ENCODE data around the gene PER2. TPM values are rescaled to one million over a fixed set of nuclear protein-coding genes. Genes with fewer than 3 reads are reported as not detected.
A peak's percentile ranks its signal among the peaks of the same experiment; 100 is the strongest.

Gene PER2
- total and polyA plus RNA-seq, 3 experiments from 2014 or later, result 4.3 to 14.2 (median 12.9) TPM

DNA sequence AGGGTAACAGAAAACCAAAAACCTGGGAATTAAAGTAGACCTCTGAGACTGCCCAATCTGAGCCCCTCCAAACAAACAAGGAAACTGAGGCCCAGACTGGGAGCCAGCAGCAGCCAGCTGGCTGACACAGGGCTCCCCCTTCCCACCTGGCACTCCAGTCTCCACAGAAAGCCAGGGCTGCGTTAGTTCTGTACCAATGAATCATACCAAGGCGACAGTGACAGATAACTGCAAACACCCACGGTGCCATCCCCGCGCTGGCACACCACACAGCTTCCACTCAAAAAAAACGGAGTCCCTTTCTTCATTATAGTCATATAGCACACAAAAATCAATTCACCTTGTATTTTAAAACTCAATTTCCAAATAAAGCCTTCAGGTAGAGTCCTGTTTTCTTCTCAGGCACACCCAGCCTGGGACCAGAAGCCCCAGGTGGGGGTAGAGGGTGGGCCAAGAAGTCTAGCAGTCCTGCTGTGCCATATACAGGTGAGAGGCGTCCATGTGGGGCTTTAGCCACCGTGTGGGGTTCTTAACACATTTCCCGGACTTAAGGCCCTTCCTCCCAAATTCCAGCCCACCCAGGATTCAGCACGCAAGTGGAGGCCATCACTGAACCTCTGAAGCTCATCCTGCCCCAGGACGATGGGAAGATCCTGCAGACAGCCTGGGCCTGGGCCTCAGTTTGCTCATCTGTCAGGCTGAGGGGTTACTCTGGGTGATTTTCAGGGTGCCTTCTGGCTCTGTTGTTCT is 1.2 kb downstream of the PER2 start:
- H3K4me1 ChIP-seq (ENCODE audit: insufficient read depth, low read length), result peaks cover 23% of the 10 kb centered on the region
- no peaks in the 10 kb centered on the region for H3K36me3 ChIP-seq (ENCODE audit: insufficient read depth, low read length)
- peak overlapping the region; percentile 91 for H3K27ac ChIP-seq (ENCODE audit: low read depth, low read length)
- DNase-seq, result peak in 1 of 5 donors; percentile 37
- ChIA-PET CTCF (no interaction called here), POLR2A (no interaction called here)
- Mint-ChIP-seq H3K27me3 (no peaks in the 10 kb centered on the region), H3K36me3 (peaks cover 0 to 5% (median 0%) of the 10 kb centered on the region in 3 donors), H3K4me3 (peak overlapping the region; percentile 77 to 91 (median 81)), H3K4me1 (peaks cover 41 to 60% (median 43%) of the 10 kb centered on the region in 3 donors), H3K27ac (peak overlapping the region; percentile 82 to 93 (median 88)), H3K9me3 (no peaks in the 10 kb centered on the region)
- H3K27me3 ChIP-seq (ENCODE audit: insufficient read depth, low read length, poor library complexity, severe bottlenecking), result no peaks in the 10 kb centered on the region
- H3K9me3 ChIP-seq (ENCODE audit: low read length), result no peaks in the 10 kb centered on the region
- peak overlapping the region; percentile 84 for H3K4me3 ChIP-seq (ENCODE audit: low read length)

DNA sequence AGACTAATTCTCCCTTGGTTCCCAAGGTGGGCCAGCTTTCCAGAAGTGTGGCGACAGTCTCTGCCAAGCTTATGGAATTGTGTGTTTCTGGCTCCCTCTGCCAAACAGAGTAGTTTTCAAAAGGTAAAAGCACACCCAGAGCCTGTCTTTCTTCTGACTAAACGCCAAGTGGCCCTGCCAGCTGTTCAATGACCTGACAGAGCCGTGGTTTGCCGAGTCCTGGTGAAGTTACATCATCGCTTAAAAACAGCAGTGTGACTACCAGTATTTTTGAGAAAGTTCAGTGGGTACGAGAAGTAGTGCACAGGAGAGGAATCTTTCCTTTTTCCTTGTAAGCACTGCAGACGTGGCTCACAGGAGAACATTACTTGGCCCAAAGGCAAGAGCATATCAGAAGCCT is 1.9 kb downstream of the PER2 start:
- H3K9me3 Mint-ChIP-seq, result no peaks in the 10 kb centered on the region
- peaks cover 41 to 66% (median 43%) of the 10 kb centered on the region in 3 donors for H3K4me1 Mint-ChIP-seq
- peak overlapping the region in 6 of 8 donors; percentile 82 to 93 (median 88) for H3K27ac Mint-ChIP-seq
- no peaks in the 10 kb centered on the region for H3K36me3 ChIP-seq (ENCODE audit: insufficient read depth, low read length)
- peak in 1 of 5 donors; percentile 41 for DNase-seq
- POLR2A ChIA-PET, result no interaction called here
- H3K4me1 ChIP-seq (ENCODE audit: insufficient read depth, low read length), result peaks cover 23% of the 10 kb centered on the region
- no peaks in the 10 kb centered on the region for H3K27me3 ChIP-seq (ENCODE audit: insufficient read depth, low read length, poor library complexity, severe bottlenecking)
- H3K27me3 Mint-ChIP-seq, result no peaks in the 10 kb centered on the region
- H3K4me3 Mint-ChIP-seq, result peak overlapping the region; percentile 77 to 91 (median 81)
- no peak overlapping the region for H3K4me3 ChIP-seq (ENCODE audit: low read length)
- no peaks in the 10 kb centered on the region for H3K9me3 ChIP-seq (ENCODE audit: low read length)
- CTCF ChIA-PET, result interaction anchor here (2.6 kb wide), 1 partner anchor 24 kb away, joined by 7 read pairs; no protein-coding TSS in a partner anchor
- peaks cover 0 to 5% (median 0%) of the 10 kb centered on the region in 3 donors for H3K36me3 Mint-ChIP-seq
- H3K27ac ChIP-seq (ENCODE audit: low read depth, low read length), result no peak overlapping the region

DNA sequence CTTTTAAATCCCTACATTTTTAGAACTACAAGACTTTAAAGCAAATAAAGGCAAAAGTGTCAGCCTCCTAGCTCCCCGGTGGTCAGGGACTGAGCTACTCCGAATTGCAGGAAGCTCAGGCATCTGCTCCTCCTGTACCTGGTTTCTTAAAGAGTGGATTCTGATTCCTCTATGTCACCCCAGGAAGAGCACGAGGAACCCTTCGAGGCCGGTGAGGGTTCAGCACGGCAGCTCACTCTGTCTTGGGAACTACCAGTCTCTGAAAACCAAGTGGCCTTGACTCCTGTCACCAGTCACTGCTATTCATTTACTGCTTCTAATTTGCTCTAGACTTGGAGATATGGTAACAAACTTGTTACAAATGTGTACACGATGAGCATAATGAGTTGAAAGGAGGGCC is 2.3 kb downstream of the PER2 start:
- no peaks in the 10 kb centered on the region for H3K9me3 ChIP-seq (ENCODE audit: low read length)
- Mint-ChIP-seq H3K27me3 (no peaks in the 10 kb centered on the region), H3K4me3 (peak overlapping the region in 2 of 7 donors; percentile 78 to 89), H3K36me3 (peaks cover 0 to 5% (median 0%) of the 10 kb centered on the region in 3 donors), H3K9me3 (no peaks in the 10 kb centered on the region), H3K4me1 (peaks cover 41 to 70% (median 43%) of the 10 kb centered on the region in 3 donors), H3K27ac (peak overlapping the region in 3 of 8 donors; percentile 82 to 91 (median 88))
- peaks cover 23% of the 10 kb centered on the region for H3K4me1 ChIP-seq (ENCODE audit: insufficient read depth, low read length)
- ChIA-PET CTCF (interaction anchor here (2.6 kb wide), 1 partner anchor 23 kb away, joined by 7 read pairs; no protein-coding TSS in a partner anchor), POLR2A (no interaction called here)
- no peak for DNase-seq
- H3K4me3 ChIP-seq (ENCODE audit: low read length), result no peak overlapping the region
- no peaks in the 10 kb centered on the region for H3K27me3 ChIP-seq (ENCODE audit: insufficient read depth, low read length, poor library complexity, severe bottlenecking)
- H3K36me3 ChIP-seq (ENCODE audit: insufficient read depth, low read length), result no peaks in the 10 kb centered on the region
- H3K27ac ChIP-seq (ENCODE audit: low read depth, low read length), result no peak overlapping the region

DNA sequence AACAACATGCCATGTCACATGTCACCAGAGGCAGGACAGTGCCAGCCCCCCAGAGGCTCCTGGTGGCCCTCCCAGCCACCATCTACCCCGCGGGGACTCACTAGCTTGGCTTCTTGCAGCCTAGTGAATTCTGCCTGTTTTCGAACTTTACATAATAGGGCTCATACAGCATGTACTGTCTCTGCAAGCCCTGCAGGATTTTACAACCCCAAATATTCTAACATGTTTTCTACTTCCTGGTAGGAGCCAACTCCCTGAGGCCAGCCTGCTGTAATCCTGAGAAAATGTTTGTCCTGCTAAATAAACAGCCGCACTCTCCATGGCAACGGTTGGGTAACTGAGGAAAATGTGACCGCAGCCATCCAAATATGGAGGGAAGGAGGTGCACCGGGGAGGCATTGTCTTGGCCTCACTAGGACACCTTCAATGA is 2.7 kb downstream of the PER2 start:
- no peak overlapping the region for H3K27ac ChIP-seq (ENCODE audit: low read depth, low read length)
- ChIA-PET POLR2A (no interaction called here), CTCF (interaction anchor here (1.1 to 2.6 kb wide), 2 partner anchors 23 to 363 kb away, joined by 3 to 7 read pairs; no protein-coding TSS in a partner anchor)
- peaks cover 23% of the 10 kb centered on the region for H3K4me1 ChIP-seq (ENCODE audit: insufficient read depth, low read length)
- H3K27me3 ChIP-seq (ENCODE audit: insufficient read depth, low read length, poor library complexity, severe bottlenecking), result no peaks in the 10 kb centered on the region
- no peak overlapping the region for H3K4me3 ChIP-seq (ENCODE audit: low read length)
- no peaks in the 10 kb centered on the region for H3K9me3 ChIP-seq (ENCODE audit: low read length)
- Mint-ChIP-seq H3K27me3 (no peaks in the 10 kb centered on the region), H3K9me3 (no peaks in the 10 kb centered on the region), H3K4me3 (peak overlapping the region in 1 of 7 donors; percentile 39), H3K36me3 (peaks cover 0 to 5% (median 0%) of the 10 kb centered on the region in 3 donors), H3K4me1 (peaks cover 41 to 69% (median 44%) of the 10 kb centered on the region in 3 donors), H3K27ac (peak overlapping the region in 2 of 8 donors; percentile 55 to 88)
- DNase-seq, result no peak
- H3K36me3 ChIP-seq (ENCODE audit: insufficient read depth, low read length), result no peaks in the 10 kb centered on the region

DNA sequence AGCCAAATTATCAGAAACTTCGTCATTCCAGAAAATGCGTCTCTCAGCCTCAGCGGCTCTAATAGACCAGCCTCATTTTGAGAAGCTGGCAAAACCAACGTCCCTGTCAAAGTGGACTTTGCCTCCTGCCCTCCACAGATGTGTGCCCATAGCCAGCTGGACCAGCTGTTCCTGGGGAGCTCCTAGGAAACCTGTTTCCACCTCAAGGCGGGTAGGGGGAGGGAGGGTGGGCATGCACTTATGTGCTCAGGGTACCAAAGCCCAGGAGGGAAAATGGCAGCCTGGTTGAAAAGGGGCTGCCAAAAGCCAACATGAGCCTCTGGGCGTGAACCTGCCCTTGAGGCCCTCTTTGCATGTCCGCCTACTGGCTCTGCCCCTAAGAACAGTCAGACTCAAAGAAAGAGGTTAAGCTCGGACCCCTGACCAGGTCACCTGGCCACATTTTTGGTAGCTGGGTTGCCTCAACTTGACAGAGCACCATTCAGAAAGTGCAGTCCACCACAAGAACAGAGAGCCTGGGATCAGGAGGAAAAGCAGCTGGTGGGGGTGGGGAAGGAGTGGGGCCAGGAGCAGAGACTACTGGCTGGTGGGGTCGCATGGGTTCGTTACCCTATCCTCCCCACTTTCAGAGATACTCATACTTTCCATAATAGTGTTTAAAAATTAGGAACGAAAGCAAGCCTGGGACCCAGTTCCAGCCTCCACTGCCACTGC is 3.5 kb downstream of the PER2 start:
- Histone ChIP-seq H3K4me1 (ENCODE audit: insufficient read depth, low read length) (peaks cover 20% of the 10 kb centered on the region), H3K27ac (ENCODE audit: low read depth, low read length) (no peak overlapping the region), H3K36me3 (ENCODE audit: insufficient read depth, low read length) (no peaks in the 10 kb centered on the region), H3K27me3 (ENCODE audit: insufficient read depth, low read length, poor library complexity, severe bottlenecking) (no peaks in the 10 kb centered on the region), H3K9me3 (ENCODE audit: low read length) (no peaks in the 10 kb centered on the region), H3K4me3 (ENCODE audit: low read length) (no peak overlapping the region)
- Mint-ChIP-seq H3K4me3 (peak overlapping the region in 1 of 7 donors; percentile 39), H3K4me1 (peaks cover 40 to 67% (median 43%) of the 10 kb centered on the region in 3 donors), H3K9me3 (no peaks in the 10 kb centered on the region), H3K36me3 (peaks cover 0 to 6% (median 0%) of the 10 kb centered on the region in 3 donors), H3K27me3 (no peaks in the 10 kb centered on the region), H3K27ac (peak overlapping the region in 1 of 8 donors; percentile 15)
- CTCF ChIA-PET, result interaction anchor here (1.1 to 2.6 kb wide), 3 partner anchors 22 to 362 kb away, joined by 3 to 7 read pairs (median 3); no protein-coding TSS in a partner anchor
- POLR2A ChIA-PET, result no interaction called here
- DNase-seq, result peak in 1 of 5 donors; percentile 15

DNA sequence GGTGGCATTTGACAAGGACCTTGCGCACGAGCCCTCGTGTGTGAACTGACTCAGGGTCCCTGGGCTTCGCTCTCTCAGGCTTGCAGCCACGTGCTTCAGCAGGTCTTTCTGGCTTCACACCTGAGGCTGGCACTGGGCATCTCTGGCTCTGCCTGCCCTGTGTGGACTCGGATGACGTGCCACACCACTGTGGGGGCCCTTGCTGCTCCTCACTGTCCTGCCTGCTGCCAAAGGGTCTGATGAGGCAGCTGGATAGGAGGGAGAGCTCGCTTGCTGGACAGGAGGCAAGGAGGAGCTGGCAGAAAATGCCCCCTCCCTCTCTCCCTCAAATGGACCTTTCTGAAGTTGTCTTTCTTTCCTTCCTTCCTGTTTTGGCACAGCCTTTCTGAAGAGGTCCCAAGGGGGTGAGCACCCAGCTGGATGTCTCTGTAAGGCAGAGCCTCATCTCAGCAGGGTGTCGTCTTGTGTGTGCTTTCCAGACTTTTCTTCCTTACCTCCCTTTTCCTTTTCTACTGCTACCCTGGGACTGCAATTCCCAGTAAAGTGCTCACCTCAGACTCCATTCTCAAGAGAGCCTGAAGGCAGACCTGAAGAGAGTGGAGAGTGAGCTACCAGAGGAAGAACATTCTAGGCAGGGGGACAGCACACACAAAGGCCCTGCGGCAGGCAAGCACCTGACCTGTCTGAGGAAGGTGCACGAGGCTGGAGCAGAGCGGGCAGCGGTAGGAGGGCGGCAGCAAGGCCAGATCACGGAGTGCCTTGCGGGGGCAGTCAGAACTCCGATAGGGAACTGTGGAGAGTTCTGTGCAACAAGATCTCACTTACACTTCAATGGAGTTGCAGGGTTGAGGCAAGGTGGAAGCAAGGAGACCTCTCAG is 5.3 kb downstream of the PER2 start:
- CTCF ChIA-PET, result no interaction called here
- H3K27ac Mint-ChIP-seq, result peak overlapping the region in 4 of 8 donors; percentile 28 to 63 (median 58)
- H3K4me3 Mint-ChIP-seq, result peak overlapping the region in 1 of 7 donors; percentile 69
- no peak overlapping the region for H3K27ac ChIP-seq (ENCODE audit: low read depth, low read length)
- H3K27me3 ChIP-seq (ENCODE audit: insufficient read depth, low read length, poor library complexity, severe bottlenecking), result no peaks in the 10 kb centered on the region
- no peaks in the 10 kb centered on the region for H3K9me3 Mint-ChIP-seq
- POLR2A ChIA-PET, result no interaction called here
- H3K4me1 ChIP-seq (ENCODE audit: insufficient read depth, low read length), result peaks cover 13% of the 10 kb centered on the region
- H3K27me3 Mint-ChIP-seq, result no peaks in the 10 kb centered on the region
- no peaks in the 10 kb centered on the region for H3K36me3 ChIP-seq (ENCODE audit: insufficient read depth, low read length)
- DNase-seq, result peak in 1 of 5 donors; percentile 27
- H3K36me3 Mint-ChIP-seq, result peaks cover 0 to 4% (median 0%) of the 10 kb centered on the region in 3 donors
- no peak overlapping the region for H3K4me3 ChIP-seq (ENCODE audit: low read length)
- H3K9me3 ChIP-seq (ENCODE audit: low read length), result no peaks in the 10 kb centered on the region
- peaks cover 33 to 53% (median 34%) of the 10 kb centered on the region in 3 donors for H3K4me1 Mint-ChIP-seq

DNA sequence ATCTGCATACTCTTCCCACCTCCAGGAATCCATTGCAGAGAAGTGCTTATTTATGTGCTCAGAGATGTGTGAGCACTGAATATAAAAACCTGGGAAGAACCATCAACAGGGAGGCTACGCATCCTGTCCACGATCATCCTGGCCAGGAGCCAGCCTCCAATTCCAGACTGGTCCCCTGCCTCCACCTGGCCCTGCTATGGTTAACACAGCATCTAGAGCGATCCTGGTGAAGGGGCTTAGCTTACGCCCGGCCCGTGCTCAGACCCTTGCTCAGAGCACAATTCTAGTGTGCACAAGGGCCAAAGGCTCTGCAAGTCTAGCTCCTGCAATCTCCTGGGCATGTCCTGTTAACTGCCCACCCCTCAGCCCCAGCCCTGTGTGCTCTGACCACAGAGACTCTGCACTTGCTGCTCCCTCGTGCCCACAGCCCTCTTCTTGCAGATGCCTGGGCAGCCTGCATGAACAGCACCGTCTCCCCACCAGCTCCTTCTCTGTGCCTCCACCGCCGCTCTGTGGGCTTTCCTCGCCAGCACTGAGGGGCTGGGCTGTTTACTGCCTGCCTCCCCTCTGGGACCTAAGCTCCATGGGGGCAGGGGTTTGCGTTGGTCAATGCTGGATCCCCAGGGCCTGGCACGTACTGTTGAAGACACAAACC is 6.5 kb downstream of the PER2 start:
- no peak overlapping the region for H3K4me3 ChIP-seq (ENCODE audit: low read length)
- DNase-seq, result peak in 1 of 5 donors; percentile 43
- H3K9me3 ChIP-seq (ENCODE audit: low read length), result no peaks in the 10 kb centered on the region
- Mint-ChIP-seq H3K9me3 (no peaks in the 10 kb centered on the region), H3K4me1 (peaks cover 24 to 41% (median 26%) of the 10 kb centered on the region in 3 donors), H3K27me3 (no peaks in the 10 kb centered on the region), H3K4me3 (peak overlapping the region in 1 of 7 donors; percentile 69), H3K36me3 (peaks cover 0 to 13% (median 3%) of the 10 kb centered on the region in 3 donors), H3K27ac (peak overlapping the region in 2 of 8 donors; percentile 15 to 57)
- ChIA-PET CTCF (no interaction called here), POLR2A (no interaction called here)
- no peak overlapping the region for H3K27ac ChIP-seq (ENCODE audit: low read depth, low read length)
- no peaks in the 10 kb centered on the region for H3K27me3 ChIP-seq (ENCODE audit: insufficient read depth, low read length, poor library complexity, severe bottlenecking)
- H3K4me1 ChIP-seq (ENCODE audit: insufficient read depth, low read length), result peaks cover 2% of the 10 kb centered on the region
- no peaks in the 10 kb centered on the region for H3K36me3 ChIP-seq (ENCODE audit: insufficient read depth, low read length)

Measured in CD8-positive, alpha-beta memory T cell (primary cell).